Measurements from ENCODE around the gene FYCO1.

DNA sequence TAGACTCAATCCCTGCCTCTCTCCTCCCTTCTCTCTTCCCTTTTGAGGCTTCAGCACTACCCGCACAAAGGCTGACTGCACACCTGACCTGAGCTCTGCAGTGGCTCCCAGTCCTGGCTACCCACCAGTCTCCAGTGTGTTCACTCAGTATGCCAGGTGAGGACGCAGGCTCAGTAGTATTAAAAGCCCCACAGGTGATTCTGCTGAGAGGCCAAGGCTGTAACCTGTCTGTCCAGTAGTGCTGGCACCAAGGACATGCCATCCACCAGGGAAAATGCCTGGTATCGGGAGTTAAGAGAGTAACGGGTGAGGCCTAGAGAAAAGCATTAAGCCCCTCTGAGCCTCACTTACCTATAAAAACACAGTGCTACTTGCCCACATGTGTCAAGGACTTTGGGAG, 20.9 kb downstream of the FYCO1 start:
- TF ChIP-seq, protein P1, sequence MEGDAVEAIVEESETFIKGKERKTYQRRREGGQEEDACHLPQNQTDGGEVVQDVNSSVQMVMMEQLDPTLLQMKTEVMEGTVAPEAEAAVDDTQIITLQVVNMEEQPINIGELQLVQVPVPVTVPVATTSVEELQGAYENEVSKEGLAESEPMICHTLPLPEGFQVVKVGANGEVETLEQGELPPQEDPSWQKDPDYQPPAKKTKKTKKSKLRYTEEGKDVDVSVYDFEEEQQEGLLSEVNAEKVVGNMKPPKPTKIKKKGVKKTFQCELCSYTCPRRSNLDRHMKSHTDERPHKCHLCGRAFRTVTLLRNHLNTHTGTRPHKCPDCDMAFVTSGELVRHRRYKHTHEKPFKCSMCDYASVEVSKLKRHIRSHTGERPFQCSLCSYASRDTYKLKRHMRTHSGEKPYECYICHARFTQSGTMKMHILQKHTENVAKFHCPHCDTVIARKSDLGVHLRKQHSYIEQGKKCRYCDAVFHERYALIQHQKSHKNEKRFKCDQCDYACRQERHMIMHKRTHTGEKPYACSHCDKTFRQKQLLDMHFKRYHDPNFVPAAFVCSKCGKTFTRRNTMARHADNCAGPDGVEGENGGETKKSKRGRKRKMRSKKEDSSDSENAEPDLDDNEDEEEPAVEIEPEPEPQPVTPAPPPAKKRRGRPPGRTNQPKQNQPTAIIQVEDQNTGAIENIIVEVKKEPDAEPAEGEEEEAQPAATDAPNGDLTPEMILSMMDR (IDR thresholded peaks at IDR 0.05 in 8 of 11, conservative IDR thresholded peaks at IDR 0.05 in 3 of 11), result no peak
- TF ChIP-seq POLR2A (IDR thresholded peaks at IDR 0.05), result no peak
- no peak for TF ChIP-seq POLR2AphosphoS5 (IDR thresholded peaks at IDR 0.05)
